DOHH2 (cell line): ENCODE data around the gene RNLS.

Experiments used
- EZH2phosphoT487 ChIP-seq: fragments of 200-600 bp; sonication (generic); IDR thresholded peaks from 2 replicates; pipeline ENCODE4 v1.6.1; 2017; ENCODE audit warnings: borderline replicate concordance, mild to moderate bottlenecking, antibody characterized with exemption, low read length, moderate library complexity, mixed read lengths
- TF ChIP-seq, protein P1 (sequence below): fragments of 200-600 bp; sonication (generic); IDR thresholded peaks from one replicate; pipeline ENCODE4 v1.5.1; 2014; ENCODE audit warnings: antibody characterized with exemption, mild to moderate bottlenecking, low read depth, low read length; ENCODE audit not compliant: poor library complexity, severe bottlenecking

DNA sequence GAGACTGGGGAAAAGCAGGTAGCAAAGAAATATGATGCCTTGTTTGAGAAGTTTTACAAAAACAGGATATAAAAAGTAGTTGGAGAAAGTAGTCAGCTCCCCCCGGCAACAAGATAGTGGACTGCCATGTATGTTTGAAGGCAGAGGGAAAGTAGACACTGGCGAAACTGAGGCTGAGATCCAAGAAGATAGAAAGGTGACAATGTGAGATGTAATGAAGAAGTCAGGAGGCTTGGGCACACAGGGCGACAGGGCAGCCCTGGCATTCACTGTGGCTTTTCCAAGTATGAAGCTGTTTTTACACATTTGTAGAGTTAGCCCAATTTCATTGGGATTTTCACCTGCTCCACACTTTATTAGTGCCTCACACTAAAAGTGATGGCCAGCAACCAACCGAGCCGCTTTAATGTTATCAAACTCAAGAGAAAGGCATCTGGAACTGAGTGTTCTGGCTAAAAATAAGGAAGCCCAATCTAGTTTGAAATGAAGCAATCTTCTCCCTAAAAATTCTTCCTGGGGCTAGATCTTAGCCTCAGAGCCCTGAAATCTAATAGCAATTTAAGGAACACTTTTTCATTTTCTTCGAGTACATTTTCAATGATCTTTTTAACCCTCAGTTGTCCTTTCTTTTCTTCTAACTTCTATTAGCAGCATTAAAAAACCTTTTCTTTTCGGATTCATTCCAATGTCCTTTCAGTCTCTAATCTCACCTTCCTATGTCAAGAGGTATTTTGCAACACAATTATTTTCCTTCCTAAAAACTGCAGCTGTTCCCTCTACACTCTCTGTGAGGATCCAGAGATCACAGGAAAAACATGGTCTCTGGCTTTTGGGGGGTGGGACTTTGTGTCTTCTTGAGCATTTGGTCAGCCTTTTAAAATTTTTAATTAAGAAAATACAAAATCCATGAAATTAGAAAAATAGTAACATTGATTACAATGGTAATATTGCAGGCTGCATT, 108.0 kb downstream of the RNLS start:
- TF ChIP-seq, protein P1, sequence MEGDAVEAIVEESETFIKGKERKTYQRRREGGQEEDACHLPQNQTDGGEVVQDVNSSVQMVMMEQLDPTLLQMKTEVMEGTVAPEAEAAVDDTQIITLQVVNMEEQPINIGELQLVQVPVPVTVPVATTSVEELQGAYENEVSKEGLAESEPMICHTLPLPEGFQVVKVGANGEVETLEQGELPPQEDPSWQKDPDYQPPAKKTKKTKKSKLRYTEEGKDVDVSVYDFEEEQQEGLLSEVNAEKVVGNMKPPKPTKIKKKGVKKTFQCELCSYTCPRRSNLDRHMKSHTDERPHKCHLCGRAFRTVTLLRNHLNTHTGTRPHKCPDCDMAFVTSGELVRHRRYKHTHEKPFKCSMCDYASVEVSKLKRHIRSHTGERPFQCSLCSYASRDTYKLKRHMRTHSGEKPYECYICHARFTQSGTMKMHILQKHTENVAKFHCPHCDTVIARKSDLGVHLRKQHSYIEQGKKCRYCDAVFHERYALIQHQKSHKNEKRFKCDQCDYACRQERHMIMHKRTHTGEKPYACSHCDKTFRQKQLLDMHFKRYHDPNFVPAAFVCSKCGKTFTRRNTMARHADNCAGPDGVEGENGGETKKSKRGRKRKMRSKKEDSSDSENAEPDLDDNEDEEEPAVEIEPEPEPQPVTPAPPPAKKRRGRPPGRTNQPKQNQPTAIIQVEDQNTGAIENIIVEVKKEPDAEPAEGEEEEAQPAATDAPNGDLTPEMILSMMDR = no peak
- no peak for TF ChIP-seq EZH2phosphoT487
